SU-DHL-6 (cell line): ENCODE results near the gene NKPD1.

Experiments used
- CTCF ChIP-seq: fragments of 200-600 bp; sonication (generic); IDR thresholded peaks from one replicate; pipeline ENCODE4 v1.5.1; 2017; ENCODE audit warnings: antibody characterized with exemption, mild to moderate bottlenecking, low read length, moderate library complexity; ENCODE audit not compliant: insufficient read depth, poor library complexity, severe bottlenecking
- EZH2phosphoT487 ChIP-seq: fragments of 200-600 bp; sonication (generic), shearing (Covaris generic); conservative IDR thresholded peaks from 2 replicates; pipeline ENCODE4 v1.6.1; 2018; ENCODE audit warnings: mild to moderate bottlenecking, antibody characterized with exemption, low read length, moderate library complexity, mixed read lengths

GRCh38 chr19:45133661-45134060 lies 27.1 kb downstream of the NKPD1 start:
- TF ChIP-seq CTCF (no peak), EZH2phosphoT487 (no peak)
